SH-SY5Y (cell line): ENCODE results near the gene FBXW5.

ENCODE experiments used
- GATA2 ChIP-seq: IDR thresholded peaks from 2 replicates; pipeline ENCODE4 v1.6.1; 2011; ENCODE audit warnings: mild to moderate bottlenecking, low read depth, low read length
- GATA3 ChIP-seq: IDR thresholded peaks from 2 replicates; pipeline ENCODE4 v1.6.1; 2011; ENCODE audit warnings: low read depth, mild to moderate bottlenecking, low read length, moderate library complexity

DNA sequence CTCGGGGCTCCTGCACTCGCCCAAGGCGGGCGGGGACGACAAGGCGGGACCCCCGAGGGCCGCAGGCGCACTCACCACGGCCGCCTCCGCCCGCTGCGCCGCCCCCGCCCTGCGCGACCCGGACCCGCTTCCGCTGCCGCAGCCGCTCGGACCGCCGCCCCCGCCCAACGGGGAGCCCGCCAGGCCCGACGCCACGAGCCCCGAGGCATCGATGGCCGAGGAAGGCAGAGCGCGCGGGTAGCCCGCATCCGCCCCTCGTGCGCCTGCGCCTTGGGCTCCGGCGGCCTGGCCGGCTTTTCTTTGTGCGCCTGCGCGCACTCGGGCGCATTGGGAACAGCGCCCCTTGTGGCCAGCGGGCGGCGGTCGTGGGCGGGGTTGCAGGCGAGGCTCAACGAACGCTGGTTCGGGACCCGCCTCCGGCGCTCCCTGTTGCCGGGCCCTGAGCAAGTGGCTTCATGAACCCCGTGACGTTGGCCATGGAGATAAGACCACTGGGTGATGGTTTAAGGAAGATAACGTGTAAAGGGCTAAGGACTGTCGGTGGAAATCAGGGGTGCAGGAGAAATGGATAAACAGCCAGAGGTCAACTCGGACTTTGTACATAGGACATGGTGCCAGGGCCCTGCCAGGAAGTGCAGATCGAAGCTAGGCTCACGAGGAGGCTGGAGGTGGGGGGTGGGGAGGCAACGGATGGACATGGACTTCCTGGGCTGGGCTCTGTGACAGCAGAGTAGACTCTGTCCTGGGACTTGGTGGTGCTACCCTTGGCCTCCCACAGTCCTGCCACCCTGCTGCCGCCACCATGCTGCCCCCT lies at the start of gene FBXW5, which contains the start of gene C8G:
- TF ChIP-seq GATA2 (no peak), GATA3 (no peak)
